GM12891 (cell line): Measurements from ENCODE around the gene SRP14.

ENCODE experiments used
- PAX5 ChIP-seq: IDR thresholded peaks from 2 replicates; pipeline ENCODE4 v1.6.1; 2011; ENCODE audit warnings: low read length, moderate library complexity, mild to moderate bottlenecking; ENCODE audit not compliant: insufficient read depth, severe bottlenecking
- POLR2A ChIP-seq: IDR thresholded peaks from 2 replicates; pipeline ENCODE4 v1.6.1; 2011; ENCODE audit warnings: low read depth, low read length, control low read depth
- POLR2AphosphoS5 ChIP-seq: IDR thresholded peaks from 2 replicates; pipeline ENCODE4 v1.6.1; 2011; ENCODE audit warnings: low read depth, low read length, control low read depth
- SPI1 ChIP-seq: IDR thresholded peaks from 2 replicates; pipeline ENCODE4 v1.6.1; 2011; ENCODE audit warnings: low read depth, low read length, control low read depth
- TAF1 ChIP-seq: IDR thresholded peaks from 2 replicates; pipeline ENCODE4 v1.6.1; 2011; ENCODE audit warnings: low read depth, low read length, control low read depth

DNA sequence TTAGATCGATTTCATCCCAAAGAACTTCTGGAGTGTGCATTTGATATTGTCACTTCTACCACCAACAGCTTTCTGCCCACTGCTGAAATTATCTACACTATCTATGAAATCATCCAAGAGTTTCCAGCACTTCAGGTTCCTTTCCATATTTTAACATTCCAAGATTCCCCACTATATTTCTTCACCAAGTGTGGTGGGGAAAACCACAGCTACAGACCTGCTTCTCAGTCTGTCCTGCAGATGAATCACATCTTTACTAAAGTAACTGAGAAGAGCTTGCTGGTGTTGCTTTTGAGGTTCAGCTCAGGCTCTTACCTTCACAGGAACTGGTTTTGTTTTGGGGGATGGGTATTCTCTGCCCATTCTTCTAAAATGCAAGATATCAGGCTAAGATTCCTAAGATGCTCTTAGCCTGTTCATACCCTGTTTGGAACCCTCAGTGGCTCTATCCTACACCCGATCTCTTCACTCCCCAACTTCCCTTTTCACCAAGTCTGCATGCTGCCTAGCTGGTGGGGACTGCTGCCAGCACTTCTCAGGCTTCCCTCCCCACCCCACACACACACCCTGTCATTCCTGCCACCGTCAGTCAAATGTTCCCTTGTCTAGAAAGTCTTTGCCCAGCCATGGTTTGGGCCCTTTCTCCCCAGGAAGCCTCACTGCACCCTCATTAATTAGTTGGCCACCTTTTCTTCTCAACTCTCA, 30.8 kb downstream of the SRP14 start:
- TF ChIP-seq POLR2A = no peak
- no peak for TF ChIP-seq POLR2AphosphoS5
- TF ChIP-seq TAF1 = no peak
- no peak for TF ChIP-seq SPI1
- no peak for TF ChIP-seq PAX5
